ENCODE measurements around the gene ADAMTS9.

DNA sequence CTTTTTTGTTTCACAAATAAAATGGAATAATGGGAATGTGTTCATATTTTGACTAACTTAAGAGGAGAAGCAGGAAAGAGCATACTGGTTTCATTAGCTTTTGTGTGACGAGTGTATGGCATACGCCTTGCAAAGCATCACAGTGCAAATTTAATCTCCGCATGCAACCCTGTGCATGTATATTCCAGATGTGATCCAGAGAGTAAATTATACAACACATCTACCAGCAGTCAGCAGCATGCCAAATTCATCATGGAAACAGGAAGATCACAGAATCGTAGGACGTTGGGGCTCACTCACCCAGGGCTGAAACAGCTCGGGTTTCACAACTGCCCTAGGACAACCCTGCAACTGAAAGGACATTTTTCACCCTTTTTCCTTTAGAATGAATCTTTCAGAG is 53.4 kb downstream of the ADAMTS9 start:
- TF ChIP-seq, protein P1, sequence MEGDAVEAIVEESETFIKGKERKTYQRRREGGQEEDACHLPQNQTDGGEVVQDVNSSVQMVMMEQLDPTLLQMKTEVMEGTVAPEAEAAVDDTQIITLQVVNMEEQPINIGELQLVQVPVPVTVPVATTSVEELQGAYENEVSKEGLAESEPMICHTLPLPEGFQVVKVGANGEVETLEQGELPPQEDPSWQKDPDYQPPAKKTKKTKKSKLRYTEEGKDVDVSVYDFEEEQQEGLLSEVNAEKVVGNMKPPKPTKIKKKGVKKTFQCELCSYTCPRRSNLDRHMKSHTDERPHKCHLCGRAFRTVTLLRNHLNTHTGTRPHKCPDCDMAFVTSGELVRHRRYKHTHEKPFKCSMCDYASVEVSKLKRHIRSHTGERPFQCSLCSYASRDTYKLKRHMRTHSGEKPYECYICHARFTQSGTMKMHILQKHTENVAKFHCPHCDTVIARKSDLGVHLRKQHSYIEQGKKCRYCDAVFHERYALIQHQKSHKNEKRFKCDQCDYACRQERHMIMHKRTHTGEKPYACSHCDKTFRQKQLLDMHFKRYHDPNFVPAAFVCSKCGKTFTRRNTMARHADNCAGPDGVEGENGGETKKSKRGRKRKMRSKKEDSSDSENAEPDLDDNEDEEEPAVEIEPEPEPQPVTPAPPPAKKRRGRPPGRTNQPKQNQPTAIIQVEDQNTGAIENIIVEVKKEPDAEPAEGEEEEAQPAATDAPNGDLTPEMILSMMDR (IDR thresholded peaks at IDR 0.05 in 2 of 3, conservative IDR thresholded peaks at IDR 0.05 in 1 of 3; ENCODE audit: insufficient read depth in 2 of 3, low read depth in 1 of 3, low read length in 3 of 3), result no peak
- TF ChIP-seq ZNF507 (tag; conservative IDR thresholded peaks at IDR 0.05) (no peak), EP300 (IDR thresholded peaks at IDR 0.05; ENCODE audit: low read length) (no peak), HOXB6 (CRISPR knock-in tag; IDR thresholded peaks at IDR 0.05; ENCODE audit: borderline replicate concordance) (no peak), CEBPB (tag; IDR thresholded peaks at IDR 0.05) (no peak), ETV5 (CRISPR knock-in tag; IDR thresholded peaks at IDR 0.05; ENCODE audit: low read depth) (no peak), BRF1 (IDR thresholded peaks at IDR 0.05; ENCODE audit: borderline replicate concordance, extremely low read depth, insufficient read length) (no peak), SIX5 (IDR thresholded peaks at IDR 0.05; ENCODE audit: borderline replicate concordance in 1 of 2, insufficient read depth in 1 of 2, low read depth in 1 of 2, low read length in 2 of 2) (no peak), ZNF12 (CRISPR knock-in tag; IDR thresholded peaks at IDR 0.05) (no peak), HNRNPH1 (optimal IDR thresholded peaks at IDR 0.05; ENCODE audit: low read depth, low read length) (no peak), PTBP1 (IDR thresholded peaks at IDR 0.05; ENCODE audit: low read depth, low read length) (no peak)
- TF ChIP-seq, protein P2, sequence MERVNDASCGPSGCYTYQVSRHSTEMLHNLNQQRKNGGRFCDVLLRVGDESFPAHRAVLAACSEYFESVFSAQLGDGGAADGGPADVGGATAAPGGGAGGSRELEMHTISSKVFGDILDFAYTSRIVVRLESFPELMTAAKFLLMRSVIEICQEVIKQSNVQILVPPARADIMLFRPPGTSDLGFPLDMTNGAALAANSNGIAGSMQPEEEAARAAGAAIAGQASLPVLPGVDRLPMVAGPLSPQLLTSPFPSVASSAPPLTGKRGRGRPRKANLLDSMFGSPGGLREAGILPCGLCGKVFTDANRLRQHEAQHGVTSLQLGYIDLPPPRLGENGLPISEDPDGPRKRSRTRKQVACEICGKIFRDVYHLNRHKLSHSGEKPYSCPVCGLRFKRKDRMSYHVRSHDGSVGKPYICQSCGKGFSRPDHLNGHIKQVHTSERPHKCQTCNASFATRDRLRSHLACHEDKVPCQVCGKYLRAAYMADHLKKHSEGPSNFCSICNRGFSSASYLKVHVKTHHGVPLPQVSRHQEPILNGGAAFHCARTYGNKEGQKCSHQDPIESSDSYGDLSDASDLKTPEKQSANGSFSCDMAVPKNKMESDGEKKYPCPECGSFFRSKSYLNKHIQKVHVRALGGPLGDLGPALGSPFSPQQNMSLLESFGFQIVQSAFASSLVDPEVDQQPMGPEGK (CRISPR knock-in tag; IDR thresholded peaks at IDR 0.05; ENCODE audit: borderline replicate concordance), result no peak

All from K562 (cell line).